Lower leg skin (tissue), 3 donors: Measurements from ENCODE around the gene ARHGAP40.
"Not testable (repeated sequence)": the region's sequence is repeated elsewhere in the genome, so short reads cannot be mapped to it uniquely, and the experiment has no call there.

Source experiments
- CTCF ChIP-seq, 3 donors: fragments of 450-650 bp; IDR thresholded peaks; one replicate each; pipeline ENCODE4 v1.5.1; 2016; ENCODE audit warnings: antibody characterized with exemption in 3 of 3, mild to moderate bottlenecking in 3 of 3, moderate library complexity in 2 of 3
- POLR2A ChIP-seq, 2 donors: fragments of 450-650 bp; IDR thresholded peaks; one replicate each; pipeline ENCODE4 v1.6.1; 2016 to 2017; ENCODE audit warnings: antibody characterized with exemption in 2 of 2, mild to moderate bottlenecking in 1 of 2, moderate library complexity in 1 of 2

GRCh38 chr20:38594281-38594680, 7.3 kb upstream of the ARHGAP40 start:
- TF ChIP-seq CTCF, POLR2A (IDR thresholded peaks at IDR 0.05): not testable (repeated sequence)
